IMR-90 (cell line): ENCODE results near the gene STRIP2. TPM values are rescaled to one million over a fixed set of nuclear protein-coding genes. Genes with fewer than 3 reads are reported as not detected.
"Not testable (repeated sequence)": the region's sequence is repeated elsewhere in the genome, so short reads cannot be mapped to it uniquely, and the experiment has no call there.

Experiments used
- ATAC-seq: fragments of 200-7000 bp; cut with Tn5 transposase; 2 replicates; pipeline ENCODE4 v1.9.1; 2020; ENCODE audit warnings: low read depth, mild to moderate bottlenecking, moderate library complexity
- BruUV-seq: library from RNA; stranded (reverse); fragments of 400-500 nt; replicated peaks from 2 replicates; lab custom pipeline; 2021; lab: Mats Ljungman, UMichigan
- CTCF ChIA-PET: fragments of 300-600 bp; formaldehyde crosslinking; extraction: SDS; loops from one replicate; lab custom pipeline; 2021; ENCODE audit warnings: antibody characterized with exemption; lab: Yijun Ruan, JAX
- POLR2A ChIA-PET: fragments of 300-600 bp; sonication (Branson Sonifier 250); formaldehyde crosslinking; loops from one replicate; lab custom pipeline; 2022; ENCODE audit warnings: antibody characterized with exemption; ENCODE audit not compliant: unreplicated experiment; lab: Charles Lee
- DNase-seq: peaks from one replicate; pipeline ENCODE4 v3.0.0; 2013
- H2AFZ ChIP-seq: replicated peaks from 2 replicates; pipeline ENCODE3; 2013; ENCODE audit warnings: low read length, mild to moderate bottlenecking; ENCODE audit not compliant: poor library complexity
- H2AK5ac ChIP-seq: 2 replicates; pipeline ENCODE4 v1.6.1; 2013; ENCODE audit warnings: low read depth, low read length, inconsistent platforms
- H2AK9ac ChIP-seq: replicated peaks from 2 replicates; pipeline ENCODE3; 2013; ENCODE audit warnings: mild to moderate bottlenecking, low read depth, low read length, moderate library complexity; ENCODE audit not compliant: poor library complexity
- H2BK120ac ChIP-seq: 2 replicates; pipeline ENCODE4 v1.6.1; 2013; ENCODE audit warnings: low read depth, low read length, inconsistent platforms
- H2BK15ac ChIP-seq: 3 replicates; pipeline ENCODE4 v1.6.1; 2013; ENCODE audit warnings: low read depth, low read length, inconsistent platforms
- H2BK20ac ChIP-seq: 2 replicates; pipeline ENCODE4 v1.6.1; 2013; ENCODE audit warnings: low read depth, mild to moderate bottlenecking, inconsistent platforms, low read length, moderate library complexity
- H2BK5ac ChIP-seq: 2 replicates; pipeline ENCODE4 v1.6.1; 2013; ENCODE audit warnings: mild to moderate bottlenecking, low read depth, low read length, inconsistent platforms; ENCODE audit not compliant: poor library complexity, severe bottlenecking
- H3K14ac ChIP-seq: replicated peaks from 2 replicates; pipeline ENCODE4 v1.6.1; 2013; ENCODE audit warnings: low read depth, low read length, inconsistent platforms
- H3K18ac ChIP-seq: 2 replicates; pipeline ENCODE4 v1.6.1; 2013; ENCODE audit warnings: low read depth, low read length, control low read depth
- H3K23ac ChIP-seq: 2 replicates; pipeline ENCODE4 v1.6.1; 2013; ENCODE audit warnings: low read depth, low read length, inconsistent platforms
- H3K27ac ChIP-seq: 2 replicates; pipeline ENCODE4 v1.5.1; 2013; ENCODE audit warnings: mild to moderate bottlenecking, control low read depth, low read length; ENCODE audit not compliant: insufficient read depth
- H3K27me3 ChIP-seq: 2 replicates; pipeline ENCODE4 v1.6.1; 2013; ENCODE audit warnings: low read length; ENCODE audit not compliant: control insufficient read depth, insufficient read depth
- H3K36me3 ChIP-seq: 2 replicates; pipeline ENCODE4 v1.6.1; 2013; ENCODE audit warnings: low read length, mixed read lengths; ENCODE audit not compliant: control insufficient read depth, insufficient read depth
- H3K4ac ChIP-seq: 2 replicates; pipeline ENCODE4 v1.6.1; 2013; ENCODE audit warnings: low read depth, low read length, inconsistent platforms
- H3K4me1 ChIP-seq: 2 replicates; pipeline ENCODE4 v1.6.1; 2013; ENCODE audit warnings: low read length, mixed read lengths; ENCODE audit not compliant: control insufficient read depth, insufficient read depth
- H3K4me2 ChIP-seq: 2 replicates; pipeline ENCODE4 v1.6.1; 2013; ENCODE audit warnings: low read depth, mild to moderate bottlenecking, control low read depth, low read length, moderate library complexity
- H3K4me3 ChIP-seq: 2 replicates; pipeline ENCODE4 v1.5.1; 2013; ENCODE audit warnings: low read depth, mild to moderate bottlenecking, control low read depth, low read length, moderate library complexity; ENCODE audit not compliant: insufficient read depth
- H3K56ac ChIP-seq: 2 replicates; pipeline ENCODE4 v1.6.1; 2013; ENCODE audit warnings: low read length, inconsistent platforms; ENCODE audit not compliant: insufficient read depth; ENCODE audit errors: extremely low read depth
- H3K79me1 ChIP-seq, 2 experiments: 2 replicates each; pipeline ENCODE4 v1.6.1; 2013; ENCODE audit warnings: low read length in 2 of 2, inconsistent platforms in 1 of 2, low read depth in 1 of 2
- H3K9ac ChIP-seq: 2 replicates; pipeline ENCODE4 v1.6.1; 2013; ENCODE audit warnings: low read depth, low read length, control low read depth
- H3K9me1 ChIP-seq: 2 replicates; pipeline ENCODE4 v1.6.1; 2013; ENCODE audit warnings: low read length, inconsistent platforms; ENCODE audit not compliant: insufficient read depth
- H3K9me3 ChIP-seq: 2 replicates; pipeline ENCODE4 v1.6.1; 2013; ENCODE audit warnings: low read length; ENCODE audit not compliant: control insufficient read depth, insufficient read depth
- H4K20me1 ChIP-seq: 2 replicates; pipeline ENCODE4 v1.6.1; 2013; ENCODE audit warnings: low read length, inconsistent platforms; ENCODE audit not compliant: insufficient read depth
- H4K5ac ChIP-seq: 2 replicates; pipeline ENCODE4 v1.6.1; 2013; ENCODE audit warnings: mild to moderate bottlenecking, low read depth, low read length, control low read depth
- H4K8ac ChIP-seq, 2 experiments: 2 replicates each; pipeline ENCODE4 v1.6.1; 2013; ENCODE audit warnings: low read depth in 2 of 2, low read length in 2 of 2, control low read depth in 1 of 2, inconsistent platforms in 1 of 2
- H4K91ac ChIP-seq: 2 replicates; pipeline ENCODE4 v1.6.1; 2013; ENCODE audit warnings: low read depth, low read length, inconsistent platforms; ENCODE audit not compliant: insufficient read depth
- CHD1 ChIP-seq: IDR thresholded peaks from 2 replicates; pipeline ENCODE4 v1.6.1; 2012; ENCODE audit warnings: low read depth, low read length, improper control_type of control experiment
- SMC3 ChIP-seq: fragments of 150-350 bp; IDR thresholded peaks from 2 replicates; pipeline ENCODE4 v1.6.1; 2016; ENCODE audit warnings: low read depth, mild to moderate bottlenecking, antibody characterized with exemption, low read length, moderate library complexity
- WGBS, 2 experiments: methylation state at CpG; one replicate each; pipeline versions ENCODE4 v1.1.5 to v1.1.7; 2013; ENCODE audit warnings: missing lambda C conversion rate in 2 of 2; ENCODE audit not compliant: insufficient read length in 1 of 2; ENCODE audit errors: extremely low coverage in 2 of 2; 5-methylcytosine and 5-hydroxymethylcytosine counted together
- dilution Hi-C: fragments of 300-500 bp; cut with HindIII; formaldehyde crosslinking; loops from one replicate; pipeline ENCODE4 v1.14.3; 2018; ENCODE audit warnings: low sequenced_read_pairs; ENCODE audit not compliant: unreplicated experiment
- in situ Hi-C: fragments of 300-500 bp; cut with MboI; formaldehyde crosslinking; loops from 3 replicates; pipeline ENCODE4 v1.14.3; 2019; ENCODE audit warnings: low sequenced_read_pairs, inconsistent platforms, mixed read lengths
- intact Hi-C: fragments of 100-400 bp; cut with micrococcal nuclease; formaldehyde crosslinking; loops from 2 replicates; pipeline ENCODE4 v1.10.0; 2022
- polyA plus RNA-seq, 3 experiments: library from polyadenylated mRNA; depleted of rRNA; stranded (reverse); fragments of >200 nt; gene quantifications; 2 replicates each; pipeline ENCODE4 v1.2.3, GENCODE V29; 2012; ENCODE audit warnings: low replicate concordance in 1 of 3
- total RNA-seq: library from RNA; depleted of rRNA; stranded (reverse); fragments of >200 nt; gene quantifications from 2 replicates; pipeline ENCODE4 v1.2.3, GENCODE V29; 2012

STRIP2 gene
- total and polyA plus RNA-seq, 2 of the 4 experiments (the other 2 are of a cell fraction), result 1.8 to 3.0 TPM

GRCh38 chr7:129405527-129405926 lies 28.7 kb upstream of the STRIP2 start (continued):
- TF ChIP-seq SMC3, result no peak
- TF ChIP-seq CHD1, result no peak

- H2BK120ac ChIP-seq, H3K4ac ChIP-seq, H2AK9ac ChIP-seq, H2AFZ ChIP-seq, H2AK5ac ChIP-seq, H3K9me3 ChIP-seq, dilution Hi-C loops, H3K14ac ChIP-seq, H4K8ac ChIP-seq, ATAC-seq, H3K4me2 ChIP-seq, H3K56ac ChIP-seq, intact Hi-C loops, H2BK15ac ChIP-seq, H4K5ac ChIP-seq, H3K27ac ChIP-seq, H3K23ac ChIP-seq, H3K18ac ChIP-seq, H4K20me1 ChIP-seq, H2BK20ac ChIP-seq, H3K9ac ChIP-seq, H4K91ac ChIP-seq, H3K9me1 ChIP-seq, H3K79me1 ChIP-seq, H3K4me3 ChIP-seq, BruUV-seq, in situ Hi-C loops, POLR2A ChIA-PET, H2BK5ac ChIP-seq, DNase-seq, H3K36me3 ChIP-seq, H3K4me1 ChIP-seq, H3K27me3 ChIP-seq: not testable (repeated sequence)
- 89% methylated on average over 3 of the region's 8 CpGs; no CpG with 5 or more reads in 1 of the 2 experiments for WGBS, 2 experiments
- CTCF ChIA-PET, result interaction anchor here (0.6 kb wide), 1 partner anchor 32 kb away, joined by 3 read pairs; no protein-coding TSS in a partner anchor
These were observed 24.0 kb upstream of the STRIP2 start for GRCh38 chr7:129410238-129410637.
